Uterus (tissue), 4 donors: ENCODE data around the gene OR51F1. TPM values are rescaled to one million over a fixed set of nuclear protein-coding genes. Genes with fewer than 3 reads are reported as not detected.
"Not testable (repeated sequence)": the region's sequence is repeated elsewhere in the genome, so short reads cannot be mapped to it uniquely, and the experiment has no call there.

Source experiments
- DNase-seq, 2 donors: peaks; one replicate each; pipeline ENCODE4 v3.0.0-alpha.2; 2019 to 2020
- H3K27ac ChIP-seq, 2 donors: fragments of 200-600 bp; sonication (generic); 1 replicate in 1 of 2; 2 replicates in 1 of 2; pipeline ENCODE4 v1.5.1; 2016 to 2018
- H3K27me3 ChIP-seq, 2 donors: fragments of 200-600 bp; sonication (generic); one replicate each; pipeline ENCODE4 v1.5.1; 2018 to 2019; ENCODE audit warnings: control low read depth in 1 of 2
- H3K36me3 ChIP-seq, 2 donors: fragments of 200-600 bp; sonication (generic); one replicate each; pipeline ENCODE4 v1.5.1; 2019; ENCODE audit warnings: control low read depth in 1 of 2
- H3K4me1 ChIP-seq, 2 donors: fragments of 200-600 bp; sonication (generic); one replicate each; pipeline ENCODE4 v1.5.1; 2018 to 2019; ENCODE audit warnings: control low read depth in 1 of 2
- H3K4me3 ChIP-seq, 2 donors: fragments of 200-600 bp; sonication (generic); 1 replicate in 1 of 2; 2 replicates in 1 of 2; pipeline ENCODE4 v1.5.1; 2018 to 2019; ENCODE audit warnings: mild to moderate bottlenecking in 1 of 2
- H3K9me3 ChIP-seq, 2 donors: fragments of 200-600 bp; sonication (generic); one replicate each; pipeline ENCODE4 v1.5.1; 2019; ENCODE audit warnings: control low read depth in 1 of 2
- CTCF ChIP-seq, 4 experiments: fragments of 200-600 bp in 2 of 4; fragments of 450-650 bp in 2 of 4; sonication (generic) in 2 of 4; IDR thresholded peaks; one replicate each; pipeline ENCODE4 v1.5.1; 2016 to 2019; ENCODE audit warnings: antibody characterized with exemption in 4 of 4, mild to moderate bottlenecking in 2 of 4, moderate library complexity in 1 of 4
- POLR2A ChIP-seq, 2 donors: fragments of 450-650 bp; IDR thresholded peaks; one replicate each; pipeline ENCODE4 v1.6.1; 2016; ENCODE audit warnings: antibody characterized with exemption in 2 of 2, mild to moderate bottlenecking in 1 of 2, moderate library complexity in 1 of 2
- intact Hi-C: fragments of 100-400 bp; cut with DNase I; formaldehyde crosslinking; loops from one replicate; pipeline ENCODE4 v1.15.1; 2023; ENCODE audit warnings: low total_unique reads
- total RNA-seq, 4 donors: library from RNA; depleted of rRNA in 3 of 4; stranded (reverse); fragments of >200 nt in 3 of 4; gene quantifications; one replicate each; pipeline versions ENCODE4 v1.1.0 to v1.2.4, GENCODE V29; 2014 to 2023
- donor health status: DM: yes; HTN: yes; CAD: no.

Gene OR51F1
- not detected for total RNA-seq

GRCh38 chr11:4769838-4770237 is at the start of gene OR51F1:
OR51F1 (minus strand) TSS chr11:4769938; CDS start chr11:4769938, 0 bp downstream.
- Histone ChIP-seq H3K36me3 (no peaks in the 10 kb centered on the region), H3K9me3 (no peaks in the 10 kb centered on the region), H3K4me3 (no peak within 1 kb of the TSS), H3K27ac (no peak within 1 kb of the TSS), H3K4me1 (no peaks in the 10 kb centered on the region), H3K27me3 (no peaks in the 10 kb centered on the region)
- no peak for TF ChIP-seq CTCF (IDR thresholded peaks at IDR 0.05)
- no peak for TF ChIP-seq POLR2A (IDR thresholded peaks at IDR 0.05)
- no peak for DNase-seq
- intact Hi-C loops: no loop called here

- Histone ChIP-seq H3K27me3 (no peaks in the 10 kb centered on the region), H3K4me1 (no peaks in the 10 kb centered on the region), H3K36me3 (no peaks in the 10 kb centered on the region), H3K4me3 (no peak overlapping the region), H3K9me3 (no peaks in the 10 kb centered on the region), H3K27ac (no peak overlapping the region)
- TF ChIP-seq CTCF (IDR thresholded peaks at IDR 0.05) (no peak), POLR2A (IDR thresholded peaks at IDR 0.05) (no peak)
- no peak for DNase-seq
- intact Hi-C loops: no loop called here
Observed at GRCh38 chr11:4809246-4809645, 39.5 kb upstream of the OR51F1 start.

GRCh38 chr11:4808476-4808875 is 38.7 kb upstream of the OR51F1 start:
- Histone ChIP-seq H3K27ac (no peak overlapping the region), H3K27me3 (no peaks in the 10 kb centered on the region), H3K4me1 (no peaks in the 10 kb centered on the region), H3K36me3 (no peaks in the 10 kb centered on the region), H3K9me3 (no peaks in the 10 kb centered on the region), H3K4me3 (no peak overlapping the region)
- no peak for TF ChIP-seq CTCF (IDR thresholded peaks at IDR 0.05)
- no peak for TF ChIP-seq POLR2A (IDR thresholded peaks at IDR 0.05)
- DNase-seq: no peak
- intact Hi-C loops: no loop called here

GRCh38 chr11:4804280-4804679 is 34.5 kb upstream of the OR51F1 start, which contains the start of gene OR52R1:
OR52R1 (minus strand) TSS chr11:4804380; CDS start chr11:4804380, 0 bp downstream.
- H3K36me3 ChIP-seq: no peaks in the 10 kb centered on the region
- H3K4me3 ChIP-seq: no peak within 1 kb of the TSS
- no peaks in the 10 kb centered on the region for H3K27me3 ChIP-seq
- no peaks in the 10 kb centered on the region for H3K9me3 ChIP-seq
- no peak within 1 kb of the TSS for H3K27ac ChIP-seq
- TF ChIP-seq CTCF (IDR thresholded peaks at IDR 0.05): no peak
- no peak for TF ChIP-seq POLR2A (IDR thresholded peaks at IDR 0.05)
- H3K4me1 ChIP-seq: no peaks in the 10 kb centered on the region
- DNase-seq: no peak
- intact Hi-C loops: no loop called here

- H3K27ac ChIP-seq, H3K9me3 ChIP-seq, H3K4me1 ChIP-seq, H3K27me3 ChIP-seq, H3K36me3 ChIP-seq, intact Hi-C loops, DNase-seq, H3K4me3 ChIP-seq: not testable (repeated sequence)
Observed at GRCh38 chr11:4801316-4801715, 31.6 kb upstream of the OR51F1 start.
